HL-60/S4 treated with retinoic acid at 250 ng/mL for 4 days and 3 days (cell line): ENCODE measurements around the gene PADI2.

Source experiments
- in situ Hi-C: fragments of 300-500 bp; cut with MboI; formaldehyde crosslinking; loops from 2 replicates; pipeline ENCODE4 v1.7.0; 2022; ENCODE audit warnings: low sequenced_read_pairs

Gene PADI2

DNA sequence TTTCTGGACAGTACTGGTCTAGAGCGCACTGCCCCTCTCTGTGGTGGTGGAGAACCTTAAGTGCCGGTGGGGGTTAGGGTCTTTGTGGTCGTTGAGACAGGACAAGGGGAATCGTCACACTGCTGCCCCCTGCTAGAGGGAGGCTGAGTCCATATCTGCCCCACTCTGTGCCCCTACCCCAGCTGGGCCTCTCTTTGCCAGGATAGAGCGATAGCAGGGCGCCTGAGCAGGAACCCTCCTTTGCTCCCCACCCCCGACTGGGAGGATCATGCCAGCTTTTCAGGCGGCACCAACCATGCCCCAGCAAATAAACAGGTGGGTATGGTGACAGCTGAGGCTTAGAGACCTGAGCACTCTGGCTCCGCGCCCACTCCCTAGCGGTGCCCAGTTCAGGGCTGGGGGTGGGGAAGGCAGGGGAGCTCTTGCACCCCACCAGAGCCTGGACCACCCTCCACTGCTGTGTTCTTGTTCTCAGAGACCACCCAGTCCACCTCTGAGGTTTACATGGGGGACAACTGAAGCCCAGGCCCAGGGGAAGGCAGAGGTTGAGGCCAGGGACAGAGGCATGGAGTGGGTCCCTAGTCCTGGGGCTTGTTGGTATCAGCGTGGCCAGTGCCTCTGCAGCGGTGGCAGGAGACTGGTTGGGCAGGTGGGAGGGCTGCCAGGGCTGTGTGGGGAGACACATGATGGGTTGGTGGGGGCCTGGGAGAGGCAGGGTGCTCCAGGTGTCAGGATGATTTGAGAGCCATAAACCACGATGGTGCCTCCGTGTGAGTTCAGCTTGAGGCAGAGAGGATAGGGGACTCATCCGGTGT lies 1.6 kb downstream of the PADI2 start:
- in situ Hi-C loops, result no loop called here

DNA sequence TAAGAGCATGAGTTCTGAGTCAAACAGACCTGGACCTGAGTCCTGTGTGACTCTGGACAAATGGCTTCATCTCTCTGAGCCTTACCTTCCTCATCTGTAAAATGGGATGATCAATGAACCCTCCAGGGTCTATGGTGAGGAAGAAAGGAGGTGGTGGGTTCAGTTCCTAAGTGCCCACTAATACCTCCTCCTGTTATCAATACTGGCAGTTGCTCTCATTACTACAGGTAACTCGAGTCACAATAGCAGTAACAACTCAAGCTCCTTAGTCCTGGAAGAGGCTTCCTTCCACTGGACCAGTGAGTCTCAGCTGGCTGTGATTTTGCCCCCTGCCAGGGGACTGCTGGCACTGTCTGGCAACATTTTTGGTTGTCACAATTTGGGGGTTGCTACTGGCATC lies 2.6 kb downstream of the PADI2 start:
- in situ Hi-C loops, result no loop called here

DNA sequence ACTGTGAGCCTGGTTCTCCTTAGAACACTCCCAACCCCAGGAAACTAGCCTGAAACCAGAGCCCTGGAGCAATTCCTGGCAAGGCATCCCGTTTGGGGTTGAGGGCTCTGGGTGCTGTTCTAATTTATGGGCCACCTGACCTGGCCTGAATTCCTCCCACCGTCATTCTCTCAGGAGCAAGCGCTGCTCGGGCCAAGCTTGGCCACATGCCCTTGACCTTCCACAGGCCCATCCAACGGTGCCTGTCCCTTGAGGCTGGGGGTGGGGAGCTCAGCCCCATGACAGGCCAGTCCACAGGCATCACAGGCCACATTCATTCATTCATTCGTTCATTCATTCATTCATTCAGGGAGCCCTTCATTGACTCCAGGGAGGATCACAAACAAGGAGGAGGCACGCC lies 5.3 kb downstream of the PADI2 start:
- in situ Hi-C loops, result no loop called here

DNA sequence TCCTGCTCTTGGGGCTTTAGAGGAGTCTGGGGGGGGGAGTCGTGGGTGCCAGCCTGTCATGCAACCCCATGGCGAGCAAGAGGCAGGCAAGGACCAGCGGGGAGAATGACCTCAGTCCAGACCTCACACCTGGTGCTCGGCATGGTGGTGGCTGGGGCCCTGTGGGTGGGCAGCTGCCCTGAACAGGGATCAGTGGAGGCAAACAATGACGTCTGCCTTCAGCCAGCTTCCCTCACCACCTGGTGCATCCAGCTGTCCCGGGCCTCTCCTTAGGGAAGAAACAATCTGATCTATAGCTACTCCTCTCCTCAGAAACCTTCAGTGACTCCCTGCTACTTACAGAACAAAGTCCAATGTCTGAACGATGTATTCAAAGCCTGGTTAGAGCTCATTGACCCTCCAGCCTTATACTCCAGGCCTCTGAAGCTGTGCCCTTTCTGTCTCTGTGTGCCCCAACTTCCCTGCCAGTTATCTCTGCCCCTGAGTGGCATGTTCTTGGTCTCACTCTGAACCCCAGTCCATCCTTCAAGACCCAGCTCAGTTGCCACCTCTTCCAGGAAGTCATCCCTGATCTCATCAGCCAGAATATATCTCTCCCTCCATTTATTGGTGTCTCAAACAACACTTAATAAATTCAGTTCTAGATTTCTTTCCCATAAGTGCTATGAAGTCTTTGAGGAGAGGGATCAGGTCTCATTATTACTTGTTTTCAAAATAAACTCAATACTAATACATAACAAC lies 6.6 kb downstream of the PADI2 start:
- in situ Hi-C loops, result no loop called here

DNA sequence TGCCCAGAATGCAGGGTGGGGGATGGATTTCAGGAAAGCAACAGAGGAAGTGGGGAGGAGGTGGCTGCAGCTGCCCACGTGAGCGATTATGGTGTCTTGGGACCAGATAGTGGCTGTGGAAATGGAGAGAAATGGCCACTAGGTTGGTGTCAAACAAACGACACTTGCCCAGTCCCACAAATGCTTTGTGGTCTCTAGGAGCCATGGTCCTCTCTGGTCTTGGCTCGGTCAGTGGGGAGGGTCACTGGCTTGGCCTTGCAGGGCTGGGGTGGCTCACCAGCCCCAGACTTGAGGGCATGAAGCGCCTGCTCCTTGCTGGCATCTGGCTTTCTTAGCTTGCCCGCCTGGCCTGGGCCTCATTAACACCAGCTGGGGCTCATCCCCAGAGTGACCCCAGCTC lies 7.2 kb downstream of the PADI2 start:
- in situ Hi-C loops, result no loop called here

DNA sequence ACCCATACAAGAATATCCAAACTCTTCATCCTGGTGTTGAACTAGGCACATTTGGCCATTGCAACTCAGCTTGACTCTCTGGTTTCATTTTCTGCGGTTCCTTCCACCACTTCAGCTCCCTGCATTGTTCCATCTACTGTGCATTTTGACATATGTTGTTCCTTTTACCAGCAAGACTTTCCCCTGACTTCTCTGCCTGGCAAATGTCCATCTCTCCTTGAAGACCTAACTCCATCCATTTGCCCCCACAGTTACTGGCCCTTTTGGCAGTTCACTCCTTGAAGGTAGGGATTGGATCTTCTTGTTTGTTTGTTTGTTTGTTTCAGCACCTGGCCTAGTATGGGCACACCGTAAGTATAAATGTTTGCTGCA lies 8.7 kb downstream of the PADI2 start:
- in situ Hi-C loops, result no loop called here

DNA sequence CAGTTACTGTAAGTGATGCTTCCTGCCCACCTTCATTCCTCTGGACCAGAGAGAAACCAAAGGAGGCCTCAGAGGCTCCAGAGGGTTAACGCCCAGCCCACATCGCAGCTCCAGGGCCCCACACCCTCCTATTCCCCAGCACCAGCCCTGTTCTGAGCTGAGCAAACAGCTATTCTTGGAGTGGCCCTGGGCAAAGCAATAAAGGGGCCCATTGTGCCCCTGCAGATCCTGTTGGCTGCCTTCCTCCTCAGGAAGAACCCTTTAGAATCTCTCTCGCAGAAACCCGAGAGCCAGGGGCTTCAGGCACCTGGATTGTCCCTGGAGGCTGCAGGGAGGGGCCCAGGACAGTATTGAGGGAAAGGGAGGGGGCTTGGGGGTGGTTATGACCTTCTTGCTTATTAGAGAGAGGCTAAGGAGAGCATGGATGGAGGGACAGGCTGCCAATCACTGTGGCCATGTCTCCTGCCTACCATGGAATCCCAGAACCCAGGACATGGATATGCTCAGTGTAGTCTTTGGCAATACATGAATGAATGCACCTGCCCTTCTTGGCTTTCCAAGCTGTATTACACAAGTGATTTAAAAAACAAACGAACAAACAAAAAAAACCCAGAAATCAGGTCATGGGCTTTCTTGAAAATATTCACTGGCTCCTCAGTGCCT lies 9.2 kb downstream of the PADI2 start:
- in situ Hi-C loops, result no loop called here

DNA sequence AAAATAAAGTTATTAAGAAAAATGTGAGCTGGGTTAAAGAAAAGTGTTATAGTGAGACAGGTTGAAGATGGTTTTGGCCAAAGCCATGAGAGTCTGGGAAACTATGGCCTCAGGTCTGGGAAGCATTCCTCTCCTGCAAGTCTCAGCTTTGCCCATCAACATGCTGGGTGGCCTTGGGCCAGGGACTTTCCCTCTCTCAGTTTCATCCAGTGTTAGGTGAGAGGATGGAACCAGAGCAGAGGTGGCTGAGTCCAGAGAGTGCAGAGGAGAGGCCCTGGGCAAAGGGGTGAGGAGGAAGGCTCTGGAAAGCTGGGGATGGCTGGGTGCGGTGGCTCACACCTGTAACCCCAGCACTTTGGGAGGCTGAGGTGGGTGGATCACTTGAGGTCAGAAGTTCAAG lies 10.5 kb downstream of the PADI2 start:
- in situ Hi-C loops, result no loop called here

DNA sequence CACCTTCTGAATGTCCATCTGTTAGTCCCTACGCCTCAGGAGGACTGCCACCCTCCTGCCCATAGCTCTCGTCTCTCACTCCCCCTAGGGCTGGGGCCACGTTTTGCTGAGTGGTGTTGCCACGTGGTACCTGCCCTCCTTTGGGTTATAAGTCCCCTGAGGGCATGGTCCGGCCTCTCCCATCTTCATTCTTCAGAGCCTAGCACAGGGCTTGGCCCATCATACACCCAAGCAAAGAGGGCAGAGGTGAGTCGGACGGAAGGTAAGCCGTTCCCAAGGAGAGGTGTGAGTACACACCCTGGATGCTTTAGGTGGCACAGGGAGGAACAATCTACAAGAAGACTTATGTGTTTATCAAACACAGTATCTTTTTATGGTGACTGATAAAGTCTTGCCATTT lies 10.9 kb downstream of the PADI2 start:
- in situ Hi-C loops, result no loop called here

DNA sequence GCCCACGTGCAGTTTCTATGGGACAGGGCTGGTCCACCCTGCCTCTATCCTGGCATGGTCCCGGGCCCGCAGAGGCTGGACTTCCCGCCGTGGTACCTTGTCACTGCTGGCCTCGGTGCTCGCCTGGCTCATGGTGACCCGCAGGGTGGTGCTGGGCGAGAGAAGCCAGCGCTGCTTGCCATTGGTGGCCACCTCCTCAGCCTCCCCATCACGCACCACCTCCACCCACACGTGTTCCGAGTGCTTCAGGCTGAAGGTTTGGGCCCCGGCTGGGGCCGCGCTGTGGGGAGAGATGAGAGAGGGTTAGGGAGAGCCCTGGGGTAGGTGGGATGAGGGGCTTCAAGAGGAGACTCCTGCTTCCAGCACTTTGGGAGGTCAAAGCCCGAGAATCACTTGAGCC lies 14.5 kb downstream of the PADI2 start:
- in situ Hi-C loops, result no loop called here

DNA sequence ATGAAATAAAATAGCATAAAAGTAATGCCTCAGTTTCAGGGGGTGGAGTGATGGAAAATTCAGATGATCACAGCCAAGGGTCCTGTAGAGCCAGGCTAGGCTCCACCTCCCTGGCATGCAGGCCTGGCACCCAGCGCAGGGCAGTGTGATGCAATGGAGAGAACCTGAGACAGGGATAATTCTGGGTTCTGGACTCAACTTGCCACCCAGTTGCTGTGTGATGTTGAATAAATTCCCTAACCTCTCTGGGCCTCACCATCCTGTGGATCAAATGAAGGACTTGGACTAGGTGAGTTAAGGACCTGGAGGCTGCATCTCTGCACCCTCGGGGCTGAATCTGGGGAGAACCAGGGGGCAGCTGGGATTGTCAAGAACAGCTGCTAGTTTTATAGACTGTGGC lies 17.0 kb downstream of the PADI2 start:
- in situ Hi-C loops, result no loop called here

DNA sequence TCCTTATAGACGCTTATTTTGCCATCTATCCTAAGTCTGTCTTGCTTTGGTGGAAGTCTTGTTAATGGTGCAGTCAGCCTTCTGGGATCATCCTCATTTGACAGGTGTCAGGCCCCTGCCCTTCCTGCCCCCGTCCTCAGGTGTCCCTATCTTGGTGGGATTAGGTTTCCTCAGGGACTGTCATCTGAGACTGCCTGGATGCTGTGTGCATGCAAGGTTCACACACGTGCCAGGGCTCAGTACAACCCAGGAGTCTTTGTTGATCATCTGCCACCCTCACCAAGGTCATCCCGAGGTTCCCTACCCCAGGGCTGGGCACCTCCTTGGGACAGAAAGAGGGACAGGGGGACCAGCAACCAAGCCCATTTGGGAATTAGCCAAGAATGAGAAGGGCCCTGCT lies 18.0 kb downstream of the PADI2 start:
- in situ Hi-C loops, result no loop called here

DNA sequence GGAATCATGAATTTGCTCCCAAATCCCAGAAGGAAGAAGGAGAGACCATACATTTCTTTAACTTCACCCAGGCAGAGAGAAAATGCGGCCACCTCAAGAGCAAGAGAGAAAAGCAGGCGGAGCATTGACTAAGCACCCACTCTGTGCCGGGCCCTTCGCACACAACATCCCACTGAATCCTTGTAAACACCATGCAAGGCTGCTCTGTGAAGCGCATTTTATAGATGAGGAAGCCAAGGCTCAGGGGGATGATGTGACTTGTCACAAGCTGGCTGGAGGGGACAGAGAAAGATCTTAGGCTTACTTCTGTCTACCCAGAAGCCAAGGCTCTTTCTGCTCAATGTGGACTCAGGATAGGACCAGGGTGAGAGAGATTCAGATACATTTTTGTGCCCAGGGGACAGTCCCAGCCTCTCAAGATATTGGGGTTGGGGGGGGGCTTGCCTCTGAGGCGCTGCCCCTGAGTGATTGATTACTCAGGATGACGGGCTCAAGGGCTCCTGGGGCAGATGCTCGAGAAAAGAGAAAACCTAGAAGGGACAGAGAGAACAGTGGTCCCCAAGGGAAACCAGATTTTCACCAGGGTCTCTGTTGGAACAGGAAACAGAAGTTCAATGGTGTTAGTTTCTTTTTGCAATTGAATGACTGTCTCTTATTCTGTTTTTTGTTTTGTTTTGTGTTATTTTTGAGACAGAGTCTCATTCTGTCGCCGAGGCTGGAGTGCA lies 19.5 kb downstream of the PADI2 start:
- in situ Hi-C loops, result no loop called here

DNA sequence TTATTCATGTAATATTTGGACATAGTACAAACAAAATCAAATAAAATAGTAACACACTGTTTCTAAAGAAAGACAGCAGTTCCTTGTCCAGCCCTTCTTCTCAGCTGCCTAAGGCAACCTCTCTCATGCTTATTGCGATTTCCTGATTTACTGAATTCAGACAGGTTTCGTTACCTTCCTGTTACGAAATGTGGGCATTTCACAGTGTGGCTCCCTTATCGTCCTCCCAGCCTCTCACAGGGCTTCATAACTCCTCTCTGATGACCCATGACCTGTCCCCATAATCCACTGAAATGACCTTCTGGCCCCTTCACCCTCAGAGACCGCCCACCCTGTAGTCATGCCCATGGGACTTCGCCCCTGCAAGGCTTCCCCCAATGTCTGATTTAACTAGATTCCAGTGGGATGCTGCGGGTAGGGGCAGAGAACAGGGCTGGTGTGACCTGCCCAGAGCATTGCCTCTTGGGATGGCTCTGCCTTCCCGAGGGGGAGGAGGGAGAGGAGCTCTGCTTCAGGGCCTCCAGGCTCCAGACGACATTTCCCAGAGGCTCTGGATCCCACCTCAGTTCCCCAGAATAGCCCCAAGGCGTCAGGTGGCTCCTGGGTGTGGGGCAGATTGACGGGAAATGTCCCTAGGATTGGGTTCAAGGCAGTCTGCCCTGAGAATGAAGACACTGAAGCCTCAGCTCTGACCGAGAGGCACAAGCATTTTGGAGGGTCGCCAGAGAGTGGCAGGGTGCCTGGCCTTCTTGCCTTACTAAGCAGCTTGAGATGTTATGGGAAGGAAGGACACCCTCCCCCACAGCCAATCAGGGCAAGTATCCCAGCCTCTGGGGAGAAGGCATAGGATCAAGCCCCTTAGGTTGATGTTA lies 20.6 kb downstream of the PADI2 start:
- in situ Hi-C loops, result no loop called here

DNA sequence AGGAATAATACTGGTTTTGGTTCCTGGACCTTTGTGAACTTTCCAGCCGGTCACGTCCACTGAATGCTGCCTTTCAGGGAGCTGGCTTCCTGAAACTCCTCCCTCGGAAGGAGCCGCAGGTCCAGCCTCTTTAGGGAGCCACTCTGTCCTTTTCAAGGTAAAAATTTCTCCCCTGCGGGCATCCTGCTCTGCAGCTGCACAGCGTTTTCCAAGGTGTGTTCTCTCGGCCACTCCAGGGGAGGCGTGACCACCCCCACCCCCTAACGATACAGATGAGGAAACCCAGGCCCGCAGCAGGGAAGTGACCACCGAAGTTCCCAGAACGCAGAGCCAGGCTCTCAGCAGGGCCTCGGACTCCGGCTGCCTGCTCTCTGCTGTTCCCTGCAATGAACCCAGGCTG lies 21.5 kb downstream of the PADI2 start:
- in situ Hi-C loops, result no loop called here

DNA sequence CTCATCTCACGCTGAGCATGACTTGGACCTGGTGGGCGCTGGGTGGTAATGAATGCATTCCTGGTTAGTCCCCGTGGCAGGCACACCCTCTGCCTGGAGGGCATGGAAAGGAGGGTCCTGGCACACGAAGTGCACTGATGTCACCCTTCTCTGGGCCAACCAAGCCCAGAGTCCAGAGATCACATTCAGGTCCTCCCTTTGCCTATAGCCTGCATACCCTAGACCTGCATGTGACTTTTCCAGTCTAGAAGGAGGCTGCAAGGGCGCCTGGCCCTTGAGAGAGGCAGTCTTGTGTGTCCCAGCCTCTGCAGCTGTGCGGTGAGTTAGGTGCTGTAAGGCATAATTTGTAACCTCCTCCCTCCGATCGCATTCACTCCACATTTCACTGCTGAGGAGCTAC lies 22.1 kb downstream of the PADI2 start:
- in situ Hi-C loops, result no loop called here

DNA sequence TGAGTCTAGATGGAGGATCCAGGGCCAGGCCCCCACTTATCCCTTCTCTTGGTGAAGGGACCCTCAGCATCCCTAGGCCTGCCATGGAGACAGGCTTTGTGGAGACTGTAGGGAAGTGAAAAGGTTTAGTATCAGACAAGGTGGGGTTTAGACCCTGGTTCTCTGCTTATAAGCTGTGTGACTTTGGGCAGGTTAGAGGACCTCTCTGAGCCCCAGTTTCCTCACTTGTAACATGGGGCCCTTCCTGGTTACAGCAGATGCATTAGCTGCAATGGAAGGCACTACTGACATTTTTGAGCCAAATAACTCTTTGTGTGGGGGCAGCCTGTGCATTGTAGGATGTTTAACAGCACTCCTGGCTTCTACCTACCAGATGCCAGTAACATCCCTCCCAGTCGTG lies 22.7 kb downstream of the PADI2 start:
- in situ Hi-C loops, result no loop called here

DNA sequence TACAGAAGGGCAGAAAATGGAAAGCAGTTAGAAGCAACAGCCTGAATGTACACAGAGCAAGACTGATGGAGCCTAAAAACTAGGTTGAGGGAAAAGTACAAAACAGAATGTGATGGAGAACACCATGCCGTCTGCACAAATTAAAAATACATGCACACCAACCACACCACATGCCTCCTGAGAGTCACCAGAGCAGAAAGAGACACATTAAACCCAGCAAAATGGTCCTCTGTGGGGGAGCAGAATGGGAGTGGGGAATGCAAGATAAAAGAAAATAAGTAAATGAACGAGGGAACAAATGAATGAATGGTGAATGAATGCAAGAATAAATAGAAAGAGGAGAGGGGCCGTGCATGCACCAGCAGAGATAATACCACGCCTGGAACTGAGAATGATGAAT lies 24.1 kb downstream of the PADI2 start:
- in situ Hi-C loops, result no loop called here

DNA sequence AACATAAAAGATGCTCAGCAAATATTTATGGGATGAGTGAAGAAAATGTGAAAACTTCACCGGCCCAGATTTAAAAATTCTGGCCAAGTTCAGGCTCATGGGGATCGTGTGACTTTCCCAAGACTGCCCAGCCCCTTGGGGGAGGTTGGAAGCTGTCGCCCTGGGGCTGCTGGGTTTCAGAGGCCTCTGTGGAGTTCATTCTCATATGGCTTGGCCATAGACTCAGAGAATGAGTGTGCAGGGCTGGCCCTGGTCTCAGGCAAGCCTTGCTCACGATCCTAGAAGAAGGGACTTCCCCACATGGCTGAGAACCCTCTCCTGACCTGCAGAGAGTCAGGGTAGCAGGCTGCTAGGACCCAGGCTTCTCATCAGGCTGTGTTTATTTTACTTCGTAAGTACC lies 24.6 kb downstream of the PADI2 start:
- in situ Hi-C loops, result no loop called here

DNA sequence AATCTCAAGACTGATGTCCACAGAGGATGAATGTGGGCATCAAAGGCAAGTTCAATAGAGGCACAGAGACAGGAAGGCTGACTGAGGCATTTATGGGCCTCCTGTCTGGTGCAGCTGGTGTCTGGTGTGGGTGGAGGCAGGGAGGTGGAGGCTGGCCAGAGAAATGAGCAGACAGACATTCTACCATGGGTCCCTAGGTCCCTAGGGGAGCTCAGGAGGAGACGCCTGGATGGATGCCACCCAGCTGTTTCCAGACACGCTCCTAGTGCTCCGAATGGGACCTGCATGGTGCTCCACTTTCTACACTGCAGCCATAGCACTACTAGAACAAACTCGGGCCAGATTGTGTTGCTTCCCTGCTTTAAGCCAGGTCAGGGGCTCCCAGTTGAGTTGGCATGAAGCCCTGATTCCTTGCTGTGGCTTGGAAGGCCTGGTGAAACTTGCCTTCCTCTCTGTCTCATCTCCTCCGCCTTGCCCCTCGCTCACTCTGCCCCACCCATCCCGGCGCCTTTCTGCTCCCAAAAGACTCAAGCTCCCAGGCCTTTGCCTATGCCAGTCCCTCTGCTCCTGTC lies 25.3 kb downstream of the PADI2 start:
- in situ Hi-C loops, result no loop called here
